ENCODE measurements around the gene MAU2.

Gene MAU2

DNA sequence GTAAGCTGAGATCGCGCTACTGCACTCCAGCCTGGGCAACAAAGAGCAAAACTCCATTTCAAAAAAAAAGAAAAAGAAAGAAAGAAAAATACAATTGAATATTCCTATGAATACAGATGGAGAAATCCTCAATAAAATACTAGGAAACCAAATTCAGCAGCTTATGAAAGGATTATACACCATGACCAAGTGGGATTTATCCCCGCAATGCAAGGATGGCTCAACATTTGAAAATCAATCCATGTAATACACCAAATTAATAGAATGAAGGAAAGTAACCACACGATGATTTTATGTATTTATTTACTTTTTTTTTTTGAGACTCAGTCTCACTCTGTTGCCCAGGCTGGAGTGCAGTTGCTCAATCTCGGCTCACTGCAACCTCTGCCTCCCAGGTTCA is 28.0 kb upstream of the MAU2 start:
- TF ChIP-seq, protein P1, sequence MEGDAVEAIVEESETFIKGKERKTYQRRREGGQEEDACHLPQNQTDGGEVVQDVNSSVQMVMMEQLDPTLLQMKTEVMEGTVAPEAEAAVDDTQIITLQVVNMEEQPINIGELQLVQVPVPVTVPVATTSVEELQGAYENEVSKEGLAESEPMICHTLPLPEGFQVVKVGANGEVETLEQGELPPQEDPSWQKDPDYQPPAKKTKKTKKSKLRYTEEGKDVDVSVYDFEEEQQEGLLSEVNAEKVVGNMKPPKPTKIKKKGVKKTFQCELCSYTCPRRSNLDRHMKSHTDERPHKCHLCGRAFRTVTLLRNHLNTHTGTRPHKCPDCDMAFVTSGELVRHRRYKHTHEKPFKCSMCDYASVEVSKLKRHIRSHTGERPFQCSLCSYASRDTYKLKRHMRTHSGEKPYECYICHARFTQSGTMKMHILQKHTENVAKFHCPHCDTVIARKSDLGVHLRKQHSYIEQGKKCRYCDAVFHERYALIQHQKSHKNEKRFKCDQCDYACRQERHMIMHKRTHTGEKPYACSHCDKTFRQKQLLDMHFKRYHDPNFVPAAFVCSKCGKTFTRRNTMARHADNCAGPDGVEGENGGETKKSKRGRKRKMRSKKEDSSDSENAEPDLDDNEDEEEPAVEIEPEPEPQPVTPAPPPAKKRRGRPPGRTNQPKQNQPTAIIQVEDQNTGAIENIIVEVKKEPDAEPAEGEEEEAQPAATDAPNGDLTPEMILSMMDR (IDR thresholded peaks at IDR 0.05; ENCODE audit: unreplicated experiment in 3 of 3) = no peak
- Mint-ChIP-seq H3K9me3 (peaks cover 5% of the 10 kb centered on the region), H3K27me3 (ENCODE audit: low read depth) (no peaks in the 10 kb centered on the region), H3K4me1 (no peaks in the 10 kb centered on the region), H3K4me3 (no peak overlapping the region), H3K36me3 (ENCODE audit: low read depth) (peaks cover 68% of the 10 kb centered on the region), H3K27ac (no peak overlapping the region)

GRCh38 chr19:19294914-19295313 is 25.7 kb upstream of the MAU2 start:
- TF ChIP-seq, protein P1 (IDR thresholded peaks at IDR 0.05; ENCODE audit: unreplicated experiment in 3 of 3) = no peak
- H3K27ac Mint-ChIP-seq = no peak overlapping the region
- no peak overlapping the region for H3K4me3 Mint-ChIP-seq

GRCh38 chr19:19296953-19297689 is 23.5 kb upstream of the MAU2 start:
- Mint-ChIP-seq H3K9me3 (peaks cover 3% of the 10 kb centered on the region), H3K27ac (no peak overlapping the region), H3K4me1 (peaks cover 5% of the 10 kb centered on the region), H3K36me3 (ENCODE audit: low read depth) (peaks cover 57% of the 10 kb centered on the region), H3K4me3 (no peak overlapping the region), H3K27me3 (ENCODE audit: low read depth) (no peaks in the 10 kb centered on the region)
- TF ChIP-seq, protein P1 (IDR thresholded peaks at IDR 0.05; ENCODE audit: unreplicated experiment in 3 of 3) = no peak

More at GRCh38 chr19:19294914-19295313, 25.7 kb upstream of the MAU2 start:
- H3K4me1 Mint-ChIP-seq = peaks cover 5% of the 10 kb centered on the region
- peaks cover 5% of the 10 kb centered on the region for H3K9me3 Mint-ChIP-seq
- peaks cover 63% of the 10 kb centered on the region for H3K36me3 Mint-ChIP-seq (ENCODE audit: low read depth)
- H3K27me3 Mint-ChIP-seq (ENCODE audit: low read depth) = no peaks in the 10 kb centered on the region

DNA sequence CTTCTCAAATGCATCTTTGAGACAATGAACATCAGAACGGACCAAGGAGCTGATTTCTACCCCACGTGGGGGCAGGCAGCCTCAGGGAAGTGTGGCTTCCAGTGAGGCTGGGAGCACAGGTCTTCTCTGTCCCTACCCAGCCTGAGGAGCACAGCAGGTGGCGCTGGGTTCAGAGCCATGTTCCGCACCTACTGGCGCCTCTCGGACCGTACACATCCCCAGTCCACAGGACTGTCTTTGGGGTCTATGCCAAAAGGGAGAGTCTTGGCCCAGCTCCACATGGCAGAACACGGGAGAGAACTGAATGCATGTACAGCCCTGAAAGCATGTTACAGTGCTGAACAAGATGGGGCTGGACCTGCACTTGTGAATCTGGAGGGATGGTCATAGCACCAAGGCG is 22.9 kb upstream of the MAU2 start:
- Mint-ChIP-seq H3K4me3 (no peak overlapping the region), H3K27me3 (ENCODE audit: low read depth) (no peaks in the 10 kb centered on the region), H3K27ac (no peak overlapping the region), H3K4me1 (peaks cover 5% of the 10 kb centered on the region), H3K36me3 (ENCODE audit: low read depth) (peaks cover 54% of the 10 kb centered on the region), H3K9me3 (peaks cover 3% of the 10 kb centered on the region)
- TF ChIP-seq, protein P1 (IDR thresholded peaks at IDR 0.05; ENCODE audit: unreplicated experiment in 3 of 3) = no peak

DNA sequence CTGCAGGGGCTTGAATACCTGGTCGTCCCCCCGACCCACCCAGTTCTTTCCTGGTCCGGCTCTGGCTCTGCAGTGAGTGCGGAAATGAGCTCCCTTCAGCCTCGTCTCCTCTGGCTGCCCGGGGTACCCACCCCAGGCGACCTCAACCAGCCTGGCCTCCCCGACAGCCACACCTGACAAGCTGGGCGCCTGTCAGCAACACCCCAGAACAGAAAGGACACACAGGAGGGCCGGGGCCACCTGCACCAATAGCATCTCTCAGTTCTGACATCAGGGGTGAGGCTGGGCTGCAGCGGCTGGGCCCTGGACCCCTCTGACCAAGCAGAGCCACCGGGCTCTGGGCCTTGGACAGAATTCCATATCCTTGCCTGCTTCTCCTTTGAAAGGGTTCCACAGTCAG is 20.0 kb upstream of the MAU2 start:
- Mint-ChIP-seq H3K27me3 (ENCODE audit: low read depth) (no peaks in the 10 kb centered on the region), H3K9me3 (no peaks in the 10 kb centered on the region), H3K4me3 (no peak overlapping the region), H3K36me3 (ENCODE audit: low read depth) (peaks cover 39% of the 10 kb centered on the region), H3K27ac (no peak overlapping the region), H3K4me1 (peaks cover 5% of the 10 kb centered on the region)
- TF ChIP-seq, protein P1 (IDR thresholded peaks at IDR 0.05; ENCODE audit: unreplicated experiment in 3 of 3) = no peak

DNA sequence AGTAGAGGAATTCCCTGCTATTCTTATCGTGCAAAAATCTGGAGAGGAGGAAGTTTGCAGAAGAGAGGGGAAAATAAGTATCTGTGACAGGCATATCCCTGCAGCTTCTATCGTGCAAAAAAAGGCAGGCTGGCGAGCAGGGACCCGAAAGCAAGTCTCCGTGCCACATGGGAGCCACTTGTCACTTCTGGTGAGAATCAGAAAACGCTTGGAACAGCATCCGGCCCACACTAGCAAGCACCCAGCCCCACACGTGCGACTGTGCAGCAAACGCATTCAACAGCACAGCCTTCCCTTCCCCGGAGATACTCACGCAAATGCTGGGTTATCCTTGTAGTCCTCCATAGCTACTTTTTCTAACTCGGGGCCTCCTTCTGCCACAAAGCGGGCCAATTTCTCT is 17.2 kb upstream of the MAU2 start:
- Mint-ChIP-seq H3K27ac (no peak overlapping the region), H3K27me3 (ENCODE audit: low read depth) (no peaks in the 10 kb centered on the region), H3K4me1 (peaks cover 3% of the 10 kb centered on the region), H3K9me3 (no peaks in the 10 kb centered on the region), H3K4me3 (no peak overlapping the region), H3K36me3 (ENCODE audit: low read depth) (peaks cover 41% of the 10 kb centered on the region)
- TF ChIP-seq, protein P1 (IDR thresholded peaks at IDR 0.05; ENCODE audit: unreplicated experiment in 3 of 3) = no peak
